K562 (cell line): Measurements from ENCODE around the gene OGFR. TPM values are rescaled to one million over a fixed set of nuclear protein-coding genes. Genes with fewer than 3 reads are reported as not detected.
A peak's percentile ranks its signal among the peaks of the same experiment; 100 is the strongest.

ENCODE experiments used
- ATAC-seq: fragments of 200-7000 bp; cut with Tn5 transposase; 3 replicates; pipeline ENCODE4 v1.9.1; 2020; ENCODE audit warnings: moderate library complexity
- BruUV-seq: library from RNA; stranded (reverse); fragments of 400-500 nt; replicated peaks from 2 replicates; lab custom pipeline; 2021; lab: Mats Ljungman, UMichigan
- CTCF ChIA-PET: fragments of 300-600 bp; formaldehyde crosslinking; extraction: SDS; loops from one replicate; lab custom pipeline; 2021; ENCODE audit warnings: low intra/inter-chr PET ratio; lab: Yijun Ruan, JAX
- POLR2A ChIA-PET: fragments of 300-600, 350-650 bp; sonication (Branson Sonifier 250); formaldehyde crosslinking; extraction: SDS; loops from one replicate; lab custom pipeline; 2021; ENCODE audit warnings: antibody characterized with exemption, inconsistent platforms; lab: Yijun Ruan, JAX
- DNase-seq, 4 experiments: peaks; one replicate each; pipeline versions ENCODE4 v3.0.0 to v3.0.0-alpha.2; 2011 to 2018; ENCODE audit warnings: low spot score in 3 of 4, mixed read lengths in 3 of 4; ENCODE audit errors: extremely low read depth in 1 of 4
- FAIRE-seq: peaks from 2 replicates; lab custom pipeline; 2011; peaks lifted over from hg19 to GRCh38; lab: Jason Lieb, UNC
- H2AFZ ChIP-seq: 2 replicates; pipeline ENCODE4 v1.6.0; 2011; ENCODE audit warnings: low read depth, low read length, control low read depth, inconsistent platforms
- H3K27ac ChIP-seq: fragments of 200-600 bp; 3 replicates; pipeline ENCODE4 v1.8.0; 2011; ENCODE audit warnings: low read depth, mild to moderate bottlenecking, control low read depth, inconsistent platforms, low read length, moderate library complexity, mixed read lengths; ENCODE audit errors: extremely low read depth
- H3K27me3 ChIP-seq, 2 experiments: fragments of 300-600 bp in 1 of 2; 2 replicates in 1 of 2; 3 replicates in 1 of 2; pipeline versions ENCODE4 v1.6.0 to v1.8.0; 2011; ENCODE audit warnings: inconsistent platforms in 2 of 2, low read length in 2 of 2, mild to moderate bottlenecking in 1 of 2, mixed read lengths in 1 of 2, moderate library complexity in 1 of 2; ENCODE audit not compliant: control insufficient read depth in 2 of 2, insufficient read depth in 2 of 2
- H3K36me3 ChIP-seq: fragments of 300-600 bp; 3 replicates; pipeline ENCODE4 v1.8.0; 2011; ENCODE audit warnings: mild to moderate bottlenecking, low read length, inconsistent platforms; ENCODE audit not compliant: control insufficient read depth, insufficient read depth
- H3K4me1 ChIP-seq, 2 experiments: fragments of 200-600 bp in 1 of 2; replicated peaks in 1 of 2; 2 replicates in 1 of 2; 3 replicates in 1 of 2; pipeline versions ENCODE4 v1.5.1 to v1.8.0; 2011; ENCODE audit warnings: inconsistent platforms in 2 of 2, low read length in 2 of 2, mild to moderate bottlenecking in 1 of 2, mixed read lengths in 1 of 2, moderate library complexity in 1 of 2; ENCODE audit not compliant: control insufficient read depth in 2 of 2, insufficient read depth in 2 of 2
- H3K4me2 ChIP-seq: 2 replicates; pipeline ENCODE4 v1.6.1; 2011; ENCODE audit warnings: low read length, control low read depth, inconsistent platforms, mixed read lengths; ENCODE audit not compliant: insufficient read depth
- H3K4me3 ChIP-seq: fragments of 200-600 bp; sonication (generic), shearing (Covaris generic); 2 replicates; pipeline ENCODE4 v1.5.1; 2016; ENCODE audit warnings: control low read depth, inconsistent platforms
- H3K79me2 ChIP-seq: fragments of 200-600 bp; 3 replicates; pipeline ENCODE4 v1.8.0; 2011; ENCODE audit warnings: low read length, inconsistent platforms; ENCODE audit not compliant: control insufficient read depth, insufficient read depth
- H3K9ac ChIP-seq, 2 experiments: 2 replicates each; pipeline versions ENCODE4 v1.6.0 to v1.6.1; 2011; ENCODE audit warnings: low read depth in 2 of 2, low read length in 2 of 2, control low read depth in 1 of 2, inconsistent platforms in 1 of 2, mild to moderate bottlenecking in 1 of 2, mixed read lengths in 1 of 2; ENCODE audit not compliant: insufficient read depth in 1 of 2
- H3K9me1 ChIP-seq: one replicate; pipeline ENCODE4 v1.6.0; 2011; ENCODE audit warnings: inconsistent platforms, mild to moderate bottlenecking, low read length, moderate library complexity; ENCODE audit not compliant: control insufficient read depth, insufficient read depth
- H3K9me3 ChIP-seq: replicated peaks from 2 replicates; pipeline ENCODE4 v1.5.1; 2011; ENCODE audit warnings: low read depth, low read length, inconsistent platforms; ENCODE audit not compliant: control insufficient read depth, insufficient read depth
- H4K20me1 ChIP-seq: replicated peaks from 2 replicates; pipeline ENCODE4 v1.6.1; 2011; ENCODE audit warnings: low read length, inconsistent platforms, mixed read lengths; ENCODE audit not compliant: control insufficient read depth, insufficient read depth
- ATF3 ChIP-seq, 2 experiments: fragments of 450-650 bp in 1 of 2; sonication (generic) in 1 of 2; formaldehyde crosslinking in 1 of 2; IDR thresholded peaks in 1 of 2; conservative IDR thresholded peaks in 1 of 2; 2 replicates each; pipeline versions ENCODE4 v1.6.1 to v1.8.1; 2016 to 2023; ENCODE audit warnings: mild to moderate bottlenecking in 2 of 2, moderate library complexity in 2 of 2, inconsistent platforms in 1 of 2, missing genetic modification reagents in 1 of 2
- CHCHD3 ChIP-seq: fragments of 250-450 bp; sonication (Bioruptor Pico); IDR thresholded peaks from 2 replicates; pipeline ENCODE4 v2.1.2; 2022; ENCODE audit warnings: mild to moderate bottlenecking
- MCM3 ChIP-seq: fragments of 450-650 bp; IDR thresholded peaks from 2 replicates; pipeline ENCODE4 v1.6.1; 2016
- MED1 ChIP-seq: sonication (generic); formaldehyde crosslinking; IDR thresholded peaks from 2 replicates; pipeline ENCODE4 v1.8.1; 2023; ENCODE audit warnings: missing genetic modification reagents, borderline replicate concordance
- NUFIP1 ChIP-seq: fragments of 450-650 bp; IDR thresholded peaks from 2 replicates; pipeline ENCODE4 v1.6.1; 2018; ENCODE audit not compliant: partially characterized antibody
- POLR2G ChIP-seq: fragments of 200-400 bp; formaldehyde crosslinking; IDR thresholded peaks from 2 replicates; pipeline ENCODE4 v1.6.1; 2017; ENCODE audit warnings: low read depth, mild to moderate bottlenecking, antibody characterized with exemption, low read length, moderate library complexity
- RBFOX2 ChIP-seq: fragments of 200-400 bp; formaldehyde crosslinking; IDR thresholded peaks from 2 replicates; pipeline ENCODE4 v1.6.1; 2017; ENCODE audit warnings: low read depth, mild to moderate bottlenecking, low read length, moderate library complexity
- SRF ChIP-seq, 2 experiments: fragments of 250-450, 450-650 bp in 1 of 2; sonication (Bioruptor Pico) in 1 of 2; sonication (generic) in 1 of 2; formaldehyde crosslinking; IDR thresholded peaks; 2 replicates each; pipeline versions ENCODE4 v1.5.0 to v1.5.1; 2020 to 2022; ENCODE audit warnings: mild to moderate bottlenecking in 1 of 2, missing genetic modification reagents in 1 of 2
- ZBTB33 ChIP-seq: sonication (generic); formaldehyde crosslinking; IDR thresholded peaks from 2 replicates; pipeline ENCODE4 v1.8.1; 2023; ENCODE audit warnings: mild to moderate bottlenecking, missing genetic modification reagents
- ZBTB7A ChIP-seq: IDR thresholded peaks from 2 replicates; pipeline ENCODE4 v1.6.1; 2011; ENCODE audit warnings: low read depth, mild to moderate bottlenecking, low read length, moderate library complexity, borderline replicate concordance; ENCODE audit not compliant: control insufficient read depth
- WGBS: fragments of 100-300 bp; shearing (Covaris generic); methylation state at CpG from one replicate; pipeline ENCODE4 v1.1.6; 2016; ENCODE audit warnings: low coverage, mixed read lengths; ENCODE audit not compliant: insufficient coverage; ENCODE audit errors: missing lambda C conversion rate; 5-methylcytosine and 5-hydroxymethylcytosine counted together
- in situ Hi-C: fragments of 300-500 bp; cut with MboI; formaldehyde crosslinking; loops from 4 replicates; pipeline ENCODE4 v1.15.0; 2018; ENCODE audit warnings: inconsistent platforms, mixed read lengths
- intact Hi-C: fragments of 100-400 bp; cut with micrococcal nuclease; formaldehyde crosslinking; loops from 2 replicates; pipeline ENCODE4 v1.14.2; 2022
- polyA plus RNA-seq, 8 experiments: library from polyadenylated mRNA; depleted of rRNA in 4 of 8; stranded (reverse) in 5 of 8; unstranded in 3 of 8; fragments of >200 nt; fragmentation: Nextera tagmentation in 2 of 8; fragmentation: Illumina TruSeq in 1 of 8; extraction: Ambion mirVana in 2 of 8; extraction: Trizol in 1 of 8; gene quantifications; 2 replicates each; pipeline versions ENCODE4 v1.2.1 to v1.2.3, GENCODE V29; 2011 to 2014; ENCODE audit warnings: inconsistent platforms in 1 of 8, missing spikeins in 1 of 8
- total RNA-seq, 7 experiments: library from RNA; depleted of rRNA in 6 of 7; stranded (reverse); fragments of >200 nt in 6 of 7; fragmentation: Illumina TruSeq in 2 of 7; extraction: Trizol in 2 of 7; gene quantifications; 2 replicates each; pipeline versions ENCODE4 v1.2.1 to v1.2.3, GENCODE V29; 2011 to 2021; ENCODE audit warnings: low replicate concordance in 1 of 7

The OGFR gene
- total and polyA plus RNA-seq, 9 of the 15 experiments (the other 6 are each of a cell fraction or from before 2014, with no cell fraction given): 0.39 to 56.3 (median 17.5) TPM

- no peak overlapping the region for H3K4me3 ChIP-seq
- in situ Hi-C loops (no loop called here), intact Hi-C loops (no loop called here)
- H3K79me2 ChIP-seq: peaks cover 5% of the 10 kb centered on the region; the same call in 1 of the 3 replicates
- H3K27ac ChIP-seq: no peak overlapping the region
- ChIA-PET POLR2A (interaction anchor here (0.6 kb wide), 1 partner anchor 400 kb away, joined by 3 read pairs; no protein-coding TSS in a partner anchor), CTCF (no interaction called here)
- H3K4me1 ChIP-seq: peaks cover 3 to 75% of the 10 kb centered on the region in 2 experiments; a peak in 3 of 5 replicates
- no peaks in the 10 kb centered on the region for H3K9me1 ChIP-seq
- 82% methylated on average over 9 of the region's 10 CpGs for WGBS
- no TSS peak for BruUV-seq
- H2AFZ ChIP-seq: no peak overlapping the region
- H3K27me3 ChIP-seq: peaks cover 0 to 10% of the 10 kb centered on the region in 2 experiments; a peak in 3 of 5 replicates
- H3K9ac ChIP-seq: no peak overlapping the region; a peak in 1 of 4 replicates
- peaks cover 57% of the 10 kb centered on the region; the same call in 2 of the 3 replicates for H3K36me3 ChIP-seq
- no peak for TF ChIP-seq NUFIP1
- no peak for TF ChIP-seq SRF (CRISPR knock-in tag; IDR thresholded peaks at IDR 0.05)
- TF ChIP-seq CHCHD3 (CRISPR knock-in tag): no peak
- H4K20me1 ChIP-seq: peaks cover 4% of the 10 kb centered on the region
- no peak for FAIRE-seq
- ATAC-seq: no peak
- H3K4me2 ChIP-seq: no peak overlapping the region
- no peak for DNase-seq
- H3K9me3 ChIP-seq: no peaks in the 10 kb centered on the region
Measured at GRCh38 chr20:62811720-62812119, 7.1 kb downstream of the OGFR start.

GRCh38 chr20:62812181-62812906, 7.7 kb downstream of the OGFR start:
- Histone ChIP-seq H3K9me3 (no peaks in the 10 kb centered on the region), H3K27me3 (peaks cover 0 to 10% of the 10 kb centered on the region in 2 experiments; a peak in 3 of 5 replicates), H3K4me1 (peaks cover 3 to 74% of the 10 kb centered on the region in 2 experiments; a peak in 3 of 5 replicates), H3K27ac (no peak overlapping the region), H3K9me1 (no peaks in the 10 kb centered on the region), H3K4me3 (no peak overlapping the region), H3K4me2 (no peak overlapping the region), H2AFZ (no peak overlapping the region), H3K9ac (no peak overlapping the region; a peak in 1 of 4 replicates), H4K20me1 (peaks cover 4% of the 10 kb centered on the region), H3K79me2 (no peaks in the 10 kb centered on the region), H3K36me3 (peaks cover 51% of the 10 kb centered on the region; the same call in 2 of the 3 replicates)
- ATAC-seq: no peak
- in situ Hi-C loops: no loop called here
- DNase-seq: no peak
- intact Hi-C loops: no loop called here
- TF ChIP-seq MCM3 (no peak), ZBTB7A (no peak), MED1 (no peak), POLR2G (0 out of 2 replicates have a peak, but pooled peaks have one; percentile 40), ATF3 (IDR thresholded peaks at IDR 0.05) (no peak), ATF3 (CRISPR knock-in tag; conservative IDR thresholded peaks at IDR 0.05) (no peak), RBFOX2 (peak; percentile 54), ZBTB33 (CRISPR knock-in tag) (peak; percentile 59)
- POLR2A ChIA-PET: interaction anchor here (0.6 kb wide), 1 partner anchor 399 kb away, joined by 3 read pairs; no protein-coding TSS in a partner anchor
- CTCF ChIA-PET: no interaction called here
- no peak for FAIRE-seq
- WGBS: 91% methylated on average over 25 of the region's 43 CpGs
- BruUV-seq: no TSS peak
